Activated naive CD4-positive, alpha-beta T cell treated with anti-CD3 and anti-CD28 coated beads, Interleukin-2, amount 50 U/mL, for 72 hours (primary cell): ENCODE data around the gene RAB13. TPM values are rescaled to one million over a fixed set of nuclear protein-coding genes. Genes with fewer than 3 reads are reported as not detected.

Source experiments
- ATAC-seq, 2 donors: fragments of 150-1000 bp; cut with Tn5 transposase; 2 replicates each; pipeline ENCODE4 v1.10.0; 2021; ENCODE audit warnings: mild to moderate bottlenecking in 2 of 2, moderate library complexity in 2 of 2
- DNase-seq, 2 donors: peaks; one replicate each; pipeline ENCODE4 v3.0.0; 2021 to 2022; ENCODE audit warnings: low spot score in 2 of 2
- H3K27ac Mint-ChIP-seq, 2 donors: one replicate each; pipeline ENCODE4 v1.8.0; 2022; ENCODE audit warnings: mild to moderate bottlenecking in 2 of 2, mixed read lengths in 2 of 2
- H3K36me3 Mint-ChIP-seq, 2 donors: one replicate each; pipeline ENCODE4 v1.8.0; 2022; ENCODE audit warnings: mixed read lengths in 2 of 2
- H3K9me3 Mint-ChIP-seq, 2 donors: one replicate each; pipeline ENCODE4 v1.8.0; 2022; ENCODE audit warnings: mixed read lengths in 2 of 2
- total RNA-seq, 2 donors: library from RNA; stranded (reverse); gene quantifications; one replicate each; pipeline ENCODE4 v1.2.3, GENCODE V29; 2022

Gene RAB13
- total RNA-seq, 2 donors from 2014 or later: 13.4 to 22.1 TPM

- DNase-seq (no peak), ATAC-seq (no peak)
- no peaks in the 10 kb centered on the region for H3K36me3 Mint-ChIP-seq
- H3K27ac Mint-ChIP-seq: no peak overlapping the region
- no peaks in the 10 kb centered on the region for H3K9me3 Mint-ChIP-seq
These were observed 53.7 kb downstream of the RAB13 start for GRCh38 chr1:153932156-153933131.

Other genes starting within 250 kb of the RAB13 start
- 1 to 10 TPM; 7.0 to 8.3 TPM for gene SLC27A3, start 210.9 kb downstream of the RAB13 start, total RNA-seq
- 100 to 1,000 TPM in 1 of 2 donors, 10 to 100 TPM in 1; 58.7 to 102 TPM for gene GATAD2B, start 63.4 kb downstream of the RAB13 start, total RNA-seq
- 100 to 1,000 TPM; 131 to 132 TPM for gene DENND4B, start 39.6 kb downstream of the RAB13 start, total RNA-seq
- 100 to 1,000 TPM in 1 of 2 donors, 10 to 100 TPM in 1; 67.6 to 174 TPM for gene CRTC2, start 27.7 kb downstream of the RAB13 start, total RNA-seq
- 10 to 100 TPM; 54.9 to 96.6 TPM for gene SLC39A1, start 22.8 kb downstream of the RAB13 start, total RNA-seq
- 10 to 100 TPM in 1 of 2 donors, 1 to 10 TPM in 1; 8.9 to 12.0 TPM for gene CREB3L4, start 18.4 kb downstream of the RAB13 start, total RNA-seq
- 100 to 1,000 TPM in 1 of 2 donors, 10 to 100 TPM in 1; 51.0 to 130 TPM for gene JTB, start 8.7 kb downstream of the RAB13 start, total RNA-seq
- gene RPS27, start 4.4 kb upstream of the RAB13 start, total RNA-seq: 1,000 to 10,000 TPM; 1,375 to 1,502 TPM
- gene NUP210L, start 168.7 kb upstream of the RAB13 start, total RNA-seq: under 1 TPM; 0.10 to 0.11 TPM
- 100 to 1,000 TPM; 373 to 610 TPM for gene TPM3, start 205.8 kb upstream of the RAB13 start, total RNA-seq
- gene CFAP141, start 220.0 kb upstream of the RAB13 start, total RNA-seq: not detected
- gene UBAP2L, start 234.6 kb upstream of the RAB13 start, total RNA-seq: 100 to 1,000 TPM; 188 to 240 TPM